ENCODE results near the gene AKR1A1.
"Not testable (repeated sequence)": the region's sequence is repeated elsewhere in the genome, so short reads cannot be mapped to it uniquely, and the experiment has no call there.

Gene AKR1A1

DNA sequence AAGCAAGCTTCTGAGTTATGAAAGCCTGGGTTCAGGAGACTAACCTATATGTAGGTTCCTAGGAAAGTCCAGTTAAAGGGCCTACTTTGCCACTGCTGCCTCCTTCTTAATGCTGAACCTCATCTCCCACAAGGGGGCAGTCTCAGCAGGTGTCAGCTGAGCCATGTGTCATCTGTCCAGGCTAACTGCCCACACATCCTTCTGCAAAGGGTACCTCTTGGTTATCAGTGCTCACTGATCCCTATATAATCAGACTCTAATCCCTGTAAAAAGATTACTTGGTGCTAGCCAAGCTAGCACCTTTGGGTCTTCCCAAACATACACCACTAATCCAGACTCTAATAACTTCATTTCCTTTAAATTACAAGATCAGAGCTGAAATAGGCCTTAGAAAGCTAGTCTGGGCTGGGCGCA, 38.0 kb upstream of the AKR1A1 start:
- WGBS, 2 experiments: 85 to 100% methylated on average over 1 of the region's 1 CpG
- Histone ChIP-seq H3K36me3 (ENCODE audit: control insufficient read depth, insufficient read depth, low read length) (peaks cover 57% of the 10 kb centered on the region), H3K27me3 (ENCODE audit: control insufficient read depth, insufficient read depth, low read length, poor library complexity, severe bottlenecking) (no peaks in the 10 kb centered on the region), H3K9me3 (ENCODE audit: control insufficient read depth, low read length) (no peaks in the 10 kb centered on the region), H3K4me1 (ENCODE audit: control insufficient read depth, insufficient read depth, low read length) (no peaks in the 10 kb centered on the region), H3K4me3 (ENCODE audit: insufficient read depth, low read depth, low read length) (no peak overlapping the region), H3K27ac (ENCODE audit: insufficient read depth, low read depth, low read length, poor library complexity, severe bottlenecking) (no peak overlapping the region)

DNA sequence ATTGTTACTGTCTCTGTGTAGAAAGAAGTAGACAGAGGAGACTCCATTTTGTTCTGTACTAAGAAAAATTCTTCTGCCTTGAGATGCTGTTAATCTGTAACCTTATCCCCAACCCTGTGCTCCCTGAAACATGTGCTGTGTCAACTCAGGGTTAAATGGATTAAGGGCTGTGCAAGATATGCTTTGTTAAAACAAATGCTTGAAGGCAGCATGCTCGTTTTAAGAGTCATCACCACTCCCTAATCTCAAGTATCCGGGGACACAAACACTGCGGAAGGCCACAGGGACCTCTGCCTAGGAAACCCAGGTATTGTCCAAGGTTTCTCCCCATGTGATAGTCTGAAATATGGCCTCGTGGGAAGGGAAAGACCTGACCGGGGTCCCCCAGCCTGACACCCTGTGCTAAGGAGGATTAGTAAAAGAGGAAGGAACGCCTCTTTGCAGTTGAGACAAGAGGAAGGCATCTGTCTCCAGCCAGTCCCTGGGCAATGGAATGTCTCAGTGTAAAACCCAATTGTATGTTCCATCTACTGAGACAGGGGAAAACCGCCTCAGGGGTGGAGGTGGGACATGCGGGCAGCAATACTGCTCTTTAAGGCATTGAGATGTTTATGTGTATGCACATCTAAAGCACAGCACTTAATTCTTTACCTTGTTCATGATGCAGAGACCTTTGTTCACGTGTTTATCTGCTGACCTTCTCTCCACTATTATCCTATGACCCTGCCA, 36.9 kb upstream of the AKR1A1 start:
- H3K27me3 ChIP-seq (ENCODE audit: control insufficient read depth, insufficient read depth, low read length, poor library complexity, severe bottlenecking); H3K4me1 ChIP-seq (ENCODE audit: control insufficient read depth, insufficient read depth, low read length); H3K9me3 ChIP-seq (ENCODE audit: control insufficient read depth, low read length); H3K27ac ChIP-seq (ENCODE audit: insufficient read depth, low read depth, low read length, poor library complexity, severe bottlenecking); H3K4me3 ChIP-seq (ENCODE audit: insufficient read depth, low read depth, low read length): not testable (repeated sequence)
- 93% methylated on average over 8 to 9 of the region's 9 CpGs for WGBS, 2 experiments
- H3K36me3 ChIP-seq (ENCODE audit: control insufficient read depth, insufficient read depth, low read length): peaks cover 57% of the 10 kb centered on the region

DNA sequence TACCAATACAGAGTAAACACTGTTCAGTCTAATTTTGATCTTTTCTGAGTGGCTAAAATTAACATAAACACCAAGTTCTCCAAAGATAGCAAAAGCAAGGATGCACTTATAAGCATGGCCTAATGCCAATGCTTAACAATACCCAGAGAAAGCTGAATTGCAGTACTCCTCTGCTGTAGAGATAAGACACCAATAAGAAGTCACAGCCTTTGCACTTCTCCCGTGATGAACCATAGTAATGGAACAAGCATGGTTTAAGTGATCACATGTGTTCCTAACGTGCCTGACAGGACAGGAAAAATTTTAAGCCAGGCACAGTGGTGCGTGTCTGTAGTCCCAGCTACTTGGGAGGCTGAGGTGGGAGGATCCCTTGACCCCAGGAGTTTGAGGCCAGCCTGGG, 34.6 kb upstream of the AKR1A1 start:
- H3K9me3 ChIP-seq (ENCODE audit: control insufficient read depth, low read length): no peaks in the 10 kb centered on the region
- peaks cover 5% of the 10 kb centered on the region for H3K4me1 ChIP-seq (ENCODE audit: control insufficient read depth, insufficient read depth, low read length)
- 98 to 99% methylated on average over 3 of the region's 3 CpGs for WGBS, 2 experiments
- H3K27ac ChIP-seq (ENCODE audit: insufficient read depth, low read depth, low read length, poor library complexity, severe bottlenecking): no peak overlapping the region
- H3K27me3 ChIP-seq (ENCODE audit: control insufficient read depth, insufficient read depth, low read length, poor library complexity, severe bottlenecking): no peaks in the 10 kb centered on the region
- no peak overlapping the region for H3K4me3 ChIP-seq (ENCODE audit: insufficient read depth, low read depth, low read length)
- peaks cover 45% of the 10 kb centered on the region for H3K36me3 ChIP-seq (ENCODE audit: control insufficient read depth, insufficient read depth, low read length)

GRCh38 chr1:45516465-45516864, 34.2 kb upstream of the AKR1A1 start:
- Histone ChIP-seq H3K4me3 (ENCODE audit: insufficient read depth, low read depth, low read length) (no peak overlapping the region), H3K27me3 (ENCODE audit: control insufficient read depth, insufficient read depth, low read length, poor library complexity, severe bottlenecking) (no peaks in the 10 kb centered on the region), H3K9me3 (ENCODE audit: control insufficient read depth, low read length) (no peaks in the 10 kb centered on the region), H3K36me3 (ENCODE audit: control insufficient read depth, insufficient read depth, low read length) (peaks cover 41% of the 10 kb centered on the region), H3K4me1 (ENCODE audit: control insufficient read depth, insufficient read depth, low read length) (peaks cover 5% of the 10 kb centered on the region), H3K27ac (ENCODE audit: insufficient read depth, low read depth, low read length, poor library complexity, severe bottlenecking) (no peak overlapping the region)
- WGBS, 2 experiments: 85 to 96% methylated on average over 4 of the region's 4 CpGs

- not testable (repeated sequence) for H3K27ac ChIP-seq (ENCODE audit: insufficient read depth, low read depth, low read length, poor library complexity, severe bottlenecking); H3K4me1 ChIP-seq (ENCODE audit: control insufficient read depth, insufficient read depth, low read length); H3K4me3 ChIP-seq (ENCODE audit: insufficient read depth, low read depth, low read length); H3K27me3 ChIP-seq (ENCODE audit: control insufficient read depth, insufficient read depth, low read length, poor library complexity, severe bottlenecking); H3K9me3 ChIP-seq (ENCODE audit: control insufficient read depth, low read length)
- WGBS, 2 experiments: 86 to 87% methylated on average over 4 of the region's 4 CpGs
- H3K36me3 ChIP-seq (ENCODE audit: control insufficient read depth, insufficient read depth, low read length): peaks cover 29% of the 10 kb centered on the region
Measured at GRCh38 chr1:45518366-45518765, 32.3 kb upstream of the AKR1A1 start.

DNA sequence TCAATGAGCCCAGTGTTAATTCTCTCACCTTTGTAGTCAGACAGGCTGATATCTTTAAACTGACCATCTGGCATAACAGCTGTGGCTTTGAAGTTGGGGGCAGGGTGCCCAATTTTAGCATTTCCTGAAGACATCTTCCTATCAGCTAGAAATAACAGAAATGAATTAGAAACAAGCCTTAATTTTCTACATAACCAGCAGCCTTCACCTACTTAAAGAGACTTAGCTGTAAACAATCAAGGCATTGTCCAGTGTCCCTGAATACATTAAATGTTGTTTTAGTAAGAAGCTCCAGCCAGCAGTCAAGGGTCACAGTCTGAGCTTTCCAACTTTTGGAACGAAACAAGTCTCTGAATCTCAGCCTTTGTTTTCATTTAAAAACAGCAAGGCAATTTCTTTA, 31.7 kb upstream of the AKR1A1 start:
- H3K36me3 ChIP-seq (ENCODE audit: control insufficient read depth, insufficient read depth, low read length): peaks cover 29% of the 10 kb centered on the region
- H3K27ac ChIP-seq (ENCODE audit: insufficient read depth, low read depth, low read length, poor library complexity, severe bottlenecking): no peak overlapping the region
- no peak overlapping the region for H3K4me3 ChIP-seq (ENCODE audit: insufficient read depth, low read depth, low read length)
- peaks cover 5% of the 10 kb centered on the region for H3K4me1 ChIP-seq (ENCODE audit: control insufficient read depth, insufficient read depth, low read length)
- 68 to 85% methylated on average over 1 of the region's 1 CpG for WGBS, 2 experiments
- no peaks in the 10 kb centered on the region for H3K27me3 ChIP-seq (ENCODE audit: control insufficient read depth, insufficient read depth, low read length, poor library complexity, severe bottlenecking)
- no peaks in the 10 kb centered on the region for H3K9me3 ChIP-seq (ENCODE audit: control insufficient read depth, low read length)

GRCh38 chr1:45519774-45520173, 30.9 kb upstream of the AKR1A1 start:
- peaks cover 23% of the 10 kb centered on the region for H3K36me3 ChIP-seq (ENCODE audit: control insufficient read depth, insufficient read depth, low read length)
- not testable (repeated sequence) for H3K9me3 ChIP-seq (ENCODE audit: control insufficient read depth, low read length); H3K27me3 ChIP-seq (ENCODE audit: control insufficient read depth, insufficient read depth, low read length, poor library complexity, severe bottlenecking); H3K4me3 ChIP-seq (ENCODE audit: insufficient read depth, low read depth, low read length); H3K27ac ChIP-seq (ENCODE audit: insufficient read depth, low read depth, low read length, poor library complexity, severe bottlenecking); H3K4me1 ChIP-seq (ENCODE audit: control insufficient read depth, insufficient read depth, low read length)
- 82 to 83% methylated on average over 16 of the region's 16 CpGs for WGBS, 2 experiments

DNA sequence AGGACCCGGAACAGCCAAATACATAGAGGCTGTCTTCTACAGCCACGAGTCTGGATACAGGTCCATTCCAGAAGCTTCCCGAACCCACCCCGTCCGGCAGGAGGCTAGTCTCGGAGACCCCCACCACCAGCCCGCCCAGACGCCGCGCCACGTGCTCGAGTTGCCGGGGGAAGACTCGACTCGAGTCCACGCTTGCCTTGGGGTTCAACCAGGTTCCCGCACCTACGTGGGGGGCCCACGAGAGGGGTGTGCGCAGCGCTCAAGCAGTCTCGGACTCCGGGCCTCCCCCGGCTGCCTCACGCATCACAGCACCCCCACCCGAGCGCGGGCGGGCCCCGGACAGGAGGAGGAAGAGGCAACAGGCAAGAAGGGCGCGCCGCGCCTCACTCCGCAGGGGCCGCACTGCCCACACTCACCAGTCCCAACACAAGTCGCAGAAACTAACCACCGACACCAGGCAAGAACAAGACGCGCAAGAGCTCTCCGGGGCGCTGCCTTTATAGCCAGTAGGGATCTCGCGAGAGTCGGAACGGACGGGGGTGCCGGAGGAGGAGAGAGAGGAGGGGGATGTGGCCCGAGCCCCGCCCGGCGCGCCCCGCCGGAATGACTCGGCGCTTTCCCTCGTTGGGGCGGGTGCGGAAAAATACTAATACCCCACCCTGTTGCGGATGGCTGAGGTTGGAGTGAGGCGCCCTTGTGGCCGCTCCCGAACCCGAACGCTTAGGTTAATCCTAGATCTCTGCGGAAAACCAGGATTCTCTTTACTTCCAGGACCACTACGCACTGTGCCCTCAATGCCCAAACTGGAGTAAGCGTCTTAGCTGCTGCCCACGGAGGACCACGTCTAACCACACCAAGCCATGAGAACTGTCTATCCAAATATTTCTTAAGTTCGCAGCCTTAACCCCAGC, 29.0 kb upstream of the AKR1A1 start, which contains the start of gene PRDX1:
Gene PRDX1, minus strand, starts transcription at position 472 of the 911 bp plus-strand sequence. CDS start 2,841 bp downstream, outside the sequence.
- H3K36me3 ChIP-seq (ENCODE audit: control insufficient read depth, insufficient read depth, low read length): peaks cover 7% of the 10 kb centered on the region
- no peaks in the 10 kb centered on the region for H3K9me3 ChIP-seq (ENCODE audit: control insufficient read depth, low read length)
- H3K4me1 ChIP-seq (ENCODE audit: control insufficient read depth, insufficient read depth, low read length): peaks cover 12% of the 10 kb centered on the region
- H3K4me3 ChIP-seq (ENCODE audit: insufficient read depth, low read depth, low read length): peak within 1 kb of the TSS; percentile 57
- H3K27ac ChIP-seq (ENCODE audit: insufficient read depth, low read depth, low read length, poor library complexity, severe bottlenecking): peak within 1 kb of the TSS; percentile 22
- no peaks in the 10 kb centered on the region for H3K27me3 ChIP-seq (ENCODE audit: control insufficient read depth, insufficient read depth, low read length, poor library complexity, severe bottlenecking)
- WGBS, 2 experiments: 1 to 2% methylated on average over 72 of the region's 72 CpGs

DNA sequence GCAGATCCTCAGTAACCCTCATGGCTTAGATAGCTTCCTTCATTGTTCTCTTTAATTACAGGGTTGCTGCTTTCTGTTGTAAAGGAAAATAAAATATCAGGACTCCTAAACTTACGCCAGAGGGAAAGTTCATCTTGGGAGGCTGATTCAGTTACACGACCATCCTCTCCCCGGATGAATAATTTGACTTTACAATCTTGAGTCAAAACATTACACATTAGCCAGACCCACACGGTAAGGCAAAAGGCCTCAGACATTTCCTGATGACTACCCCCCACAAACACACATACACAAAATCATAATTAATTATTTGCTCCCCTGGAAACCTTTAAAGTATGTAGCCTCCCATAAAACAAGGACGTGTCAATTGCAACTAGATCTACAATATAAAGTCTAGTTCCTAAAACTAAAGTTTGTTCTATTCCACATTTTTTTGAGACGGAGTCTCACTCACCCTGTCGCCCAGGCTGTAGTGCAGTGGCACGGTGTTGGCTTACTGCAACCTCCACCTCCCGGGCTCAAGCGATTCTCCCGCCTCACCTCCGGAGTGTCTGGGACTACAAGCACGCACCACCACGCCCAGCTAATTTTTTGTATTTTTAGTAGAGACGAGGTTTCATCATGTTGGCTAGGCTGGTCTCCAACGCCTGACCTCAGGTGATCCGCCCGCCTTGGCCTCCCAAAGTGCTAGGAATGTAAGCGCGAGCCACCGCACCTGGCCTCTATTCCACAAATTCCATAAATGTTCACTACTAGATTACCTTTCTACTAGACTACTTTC, 28.1 kb upstream of the AKR1A1 start:
- H3K4me1 ChIP-seq (ENCODE audit: control insufficient read depth, insufficient read depth, low read length): peaks cover 12% of the 10 kb centered on the region
- 81 to 87% methylated on average over 21 of the region's 21 CpGs for WGBS, 2 experiments
- peak overlapping the region; percentile 22 for H3K27ac ChIP-seq (ENCODE audit: insufficient read depth, low read depth, low read length, poor library complexity, severe bottlenecking)
- H3K9me3 ChIP-seq (ENCODE audit: control insufficient read depth, low read length): no peaks in the 10 kb centered on the region
- H3K36me3 ChIP-seq (ENCODE audit: control insufficient read depth, insufficient read depth, low read length): no peaks in the 10 kb centered on the region
- H3K4me3 ChIP-seq (ENCODE audit: insufficient read depth, low read depth, low read length): peak overlapping the region; percentile 57
- H3K27me3 ChIP-seq (ENCODE audit: control insufficient read depth, insufficient read depth, low read length, poor library complexity, severe bottlenecking): no peaks in the 10 kb centered on the region

DNA sequence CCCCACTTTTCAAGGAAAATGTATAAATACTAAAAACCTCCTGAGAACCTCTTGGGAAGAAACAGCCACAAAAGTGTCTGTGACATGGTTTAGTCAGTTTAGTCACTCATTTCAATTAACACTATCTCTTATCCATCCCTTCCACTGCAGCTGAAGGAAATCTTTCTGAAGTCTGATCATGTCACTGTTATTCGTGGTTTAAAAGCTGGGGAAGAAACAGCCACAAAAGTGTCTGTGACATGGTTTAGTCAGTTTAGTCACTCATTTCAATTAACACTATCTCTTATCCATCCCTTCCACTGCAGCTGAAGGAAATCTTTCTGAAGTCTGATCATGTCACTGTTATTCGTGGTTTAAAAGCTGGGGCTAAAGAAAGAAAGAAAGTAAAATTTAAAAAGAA, 27.1 kb upstream of the AKR1A1 start:
- H3K9me3 ChIP-seq (ENCODE audit: control insufficient read depth, low read length); H3K36me3 ChIP-seq (ENCODE audit: control insufficient read depth, insufficient read depth, low read length); H3K27me3 ChIP-seq (ENCODE audit: control insufficient read depth, insufficient read depth, low read length, poor library complexity, severe bottlenecking); H3K4me3 ChIP-seq (ENCODE audit: insufficient read depth, low read depth, low read length); H3K27ac ChIP-seq (ENCODE audit: insufficient read depth, low read depth, low read length, poor library complexity, severe bottlenecking): not testable (repeated sequence)
- 80 to 92% methylated on average over 1 of the region's 2 CpGs for WGBS, 2 experiments
- H3K4me1 ChIP-seq (ENCODE audit: control insufficient read depth, insufficient read depth, low read length): peaks cover 12% of the 10 kb centered on the region
